ENCODE measurements around the gene ELOF1. TPM values are rescaled to one million over a fixed set of nuclear protein-coding genes. Genes with fewer than 3 reads are reported as not detected.

Gene ELOF1
- total and polyA plus RNA-seq, 2 of the 13 experiments (the other 11 are each of a cell fraction or from before 2014, with no cell fraction given) = 14.5 to 43.2 TPM

DNA sequence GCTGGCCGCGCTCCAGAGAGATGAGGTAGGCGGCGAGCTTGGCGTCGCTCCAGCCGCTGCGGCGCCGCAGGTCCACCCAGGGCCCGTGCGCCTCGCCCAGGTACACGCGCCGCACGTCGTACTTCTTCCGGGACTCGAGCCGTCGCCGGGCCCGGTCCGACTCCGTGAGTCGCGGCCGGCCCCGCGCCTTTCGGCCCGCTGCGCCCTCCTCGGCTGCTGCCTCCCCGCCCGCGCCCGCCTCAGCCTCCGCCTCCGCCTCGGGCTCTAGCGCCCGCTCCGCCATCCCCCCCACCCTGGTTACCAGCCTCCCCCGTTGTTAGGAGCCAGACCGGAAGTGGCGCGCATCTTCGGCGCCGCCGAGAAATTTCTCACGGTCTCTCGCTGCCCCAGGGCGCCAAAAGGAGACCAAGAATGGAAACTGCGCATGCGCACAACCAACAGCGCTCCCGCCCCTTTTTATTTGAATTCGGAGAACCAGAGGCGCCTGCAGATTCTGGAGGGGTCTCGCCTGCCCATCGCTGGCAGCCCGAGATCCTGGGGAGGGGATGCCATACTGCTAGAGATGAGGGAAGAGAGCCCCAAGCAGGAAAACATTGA lies 53.4 kb downstream of the ELOF1 start, which contains the start of gene ZNF653 (continued):
- TF ChIP-seq, protein P1, sequence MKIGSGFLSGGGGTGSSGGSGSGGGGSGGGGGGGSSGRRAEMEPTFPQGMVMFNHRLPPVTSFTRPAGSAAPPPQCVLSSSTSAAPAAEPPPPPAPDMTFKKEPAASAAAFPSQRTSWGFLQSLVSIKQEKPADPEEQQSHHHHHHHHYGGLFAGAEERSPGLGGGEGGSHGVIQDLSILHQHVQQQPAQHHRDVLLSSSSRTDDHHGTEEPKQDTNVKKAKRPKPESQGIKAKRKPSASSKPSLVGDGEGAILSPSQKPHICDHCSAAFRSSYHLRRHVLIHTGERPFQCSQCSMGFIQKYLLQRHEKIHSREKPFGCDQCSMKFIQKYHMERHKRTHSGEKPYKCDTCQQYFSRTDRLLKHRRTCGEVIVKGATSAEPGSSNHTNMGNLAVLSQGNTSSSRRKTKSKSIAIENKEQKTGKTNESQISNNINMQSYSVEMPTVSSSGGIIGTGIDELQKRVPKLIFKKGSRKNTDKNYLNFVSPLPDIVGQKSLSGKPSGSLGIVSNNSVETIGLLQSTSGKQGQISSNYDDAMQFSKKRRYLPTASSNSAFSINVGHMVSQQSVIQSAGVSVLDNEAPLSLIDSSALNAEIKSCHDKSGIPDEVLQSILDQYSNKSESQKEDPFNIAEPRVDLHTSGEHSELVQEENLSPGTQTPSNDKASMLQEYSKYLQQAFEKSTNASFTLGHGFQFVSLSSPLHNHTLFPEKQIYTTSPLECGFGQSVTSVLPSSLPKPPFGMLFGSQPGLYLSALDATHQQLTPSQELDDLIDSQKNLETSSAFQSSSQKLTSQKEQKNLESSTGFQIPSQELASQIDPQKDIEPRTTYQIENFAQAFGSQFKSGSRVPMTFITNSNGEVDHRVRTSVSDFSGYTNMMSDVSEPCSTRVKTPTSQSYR (CRISPR knock-in tag; IDR thresholded peaks at IDR 0.05; ENCODE audit: borderline replicate concordance) = no peak
- TF ChIP-seq SALL1 (CRISPR knock-in tag; IDR thresholded peaks at IDR 0.05) (peak; percentile 51), ZEB1 (IDR thresholded peaks at IDR 0.05; ENCODE audit: insufficient replicate concordance, low read depth) (peak; percentile 47), MXI1 (IDR thresholded peaks at IDR 0.05; ENCODE audit: borderline replicate concordance, low read depth, low read length) (peak; percentile 100), AGO1 (IDR thresholded peaks at IDR 0.05; ENCODE audit: low read depth, low read length, poor library complexity, severe bottlenecking) (peak; percentile 95), ZNF234 (CRISPR knock-in tag; conservative IDR thresholded peaks at IDR 0.05) (0 out of 2 replicates have a peak, but pooled peaks have one; percentile 25), KDM2A (CRISPR knock-in tag; IDR thresholded peaks at IDR 0.05; ENCODE audit: borderline replicate concordance, low read depth) (peak; percentile 93), SIN3B (IDR thresholded peaks at IDR 0.05; ENCODE audit: low read length) (peak; percentile 52; the same call in 1 of the 2 replicates), ARNT2 (CRISPR knock-in tag; IDR thresholded peaks at IDR 0.05; ENCODE audit: low read depth) (peak; percentile 67; the same call in 1 of the 2 replicates), SALL2 (CRISPR knock-in tag; IDR thresholded peaks at IDR 0.05) (peak; percentile 68; the same call in 1 of the 2 replicates), ATF1 (CRISPR knock-in tag; IDR thresholded peaks at IDR 0.05) (peak; percentile 88), ZNF747 (CRISPR knock-in tag; IDR thresholded peaks at IDR 0.05; ENCODE audit: borderline replicate concordance) (peak; percentile 14; the same call in 1 of the 2 replicates), CBX2 (IDR thresholded peaks at IDR 0.05; ENCODE audit: low read depth, low read length) (no peak), CBX2 (CRISPR knock-in tag; IDR thresholded peaks at IDR 0.05; ENCODE audit: low read depth) (no peak), PHF5A (CRISPR knock-in tag; IDR thresholded peaks at IDR 0.05; ENCODE audit: low read depth, unreplicated experiment) (peak; percentile 36), YEATS4 (CRISPR knock-in tag; IDR thresholded peaks at IDR 0.05; ENCODE audit: borderline replicate concordance) (peak; percentile 86; the same call in 1 of the 2 replicates), ZNF777 (CRISPR knock-in tag; IDR thresholded peaks at IDR 0.05) (peak; percentile 81), PRMT3 (CRISPR knock-in tag; IDR thresholded peaks at IDR 0.05; ENCODE audit: borderline replicate concordance, low read depth) (no peak), ZNF546 (CRISPR knock-in tag; conservative IDR thresholded peaks at IDR 0.05) (0 out of 2 replicates have a peak, but pooled peaks have one; percentile 49), ZNF614 (CRISPR knock-in tag; IDR thresholded peaks at IDR 0.05; ENCODE audit: borderline replicate concordance) (no peak), HOXA3 (CRISPR knock-in tag; IDR thresholded peaks at IDR 0.05) (peak; percentile 68; the same call in 1 of the 2 replicates)
- TF ChIP-seq, protein P2, sequence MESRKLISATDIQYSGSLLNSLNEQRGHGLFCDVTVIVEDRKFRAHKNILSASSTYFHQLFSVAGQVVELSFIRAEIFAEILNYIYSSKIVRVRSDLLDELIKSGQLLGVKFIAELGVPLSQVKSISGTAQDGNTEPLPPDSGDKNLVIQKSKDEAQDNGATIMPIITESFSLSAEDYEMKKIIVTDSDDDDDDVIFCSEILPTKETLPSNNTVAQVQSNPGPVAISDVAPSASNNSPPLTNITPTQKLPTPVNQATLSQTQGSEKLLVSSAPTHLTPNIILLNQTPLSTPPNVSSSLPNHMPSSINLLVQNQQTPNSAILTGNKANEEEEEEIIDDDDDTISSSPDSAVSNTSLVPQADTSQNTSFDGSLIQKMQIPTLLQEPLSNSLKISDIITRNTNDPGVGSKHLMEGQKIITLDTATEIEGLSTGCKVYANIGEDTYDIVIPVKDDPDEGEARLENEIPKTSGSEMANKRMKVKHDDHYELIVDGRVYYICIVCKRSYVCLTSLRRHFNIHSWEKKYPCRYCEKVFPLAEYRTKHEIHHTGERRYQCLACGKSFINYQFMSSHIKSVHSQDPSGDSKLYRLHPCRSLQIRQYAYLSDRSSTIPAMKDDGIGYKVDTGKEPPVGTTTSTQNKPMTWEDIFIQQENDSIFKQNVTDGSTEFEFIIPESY (CRISPR knock-in tag; IDR thresholded peaks at IDR 0.05) = 0 out of 2 replicates have a peak, but pooled peaks have one; percentile 17
- TF ChIP-seq, protein P3, sequence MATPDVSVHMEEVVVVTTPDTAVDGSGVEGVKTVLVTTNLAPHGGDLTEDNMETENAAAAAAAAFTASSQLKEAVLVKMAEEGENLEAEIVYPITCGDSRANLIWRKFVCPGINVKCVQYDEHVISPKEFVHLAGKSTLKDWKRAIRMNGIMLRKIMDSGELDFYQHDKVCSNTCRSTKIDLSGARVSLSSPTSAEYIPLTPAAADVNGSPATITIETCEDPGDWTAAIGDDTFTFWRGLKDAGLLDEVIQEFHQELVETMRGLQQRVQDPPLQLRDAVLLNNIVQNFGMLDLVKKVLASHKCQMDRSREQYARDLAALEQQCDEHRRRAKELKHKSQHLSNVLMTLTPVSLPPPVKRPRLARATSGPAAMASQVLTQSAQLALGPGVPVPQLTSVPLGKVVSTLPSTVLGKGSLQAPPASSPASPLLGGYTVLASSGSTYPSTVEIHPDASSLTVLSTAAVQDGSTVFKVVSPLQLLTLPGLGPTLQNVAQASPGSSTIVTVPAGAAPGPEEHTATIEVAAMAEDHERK (CRISPR knock-in tag; IDR thresholded peaks at IDR 0.05; ENCODE audit: low read depth) = 0 out of 2 replicates have a peak, but pooled peaks have one; percentile 20
